Measurements from ENCODE around the gene RUNX3. TPM values are rescaled to one million over a fixed set of nuclear protein-coding genes. Genes with fewer than 3 reads are reported as not detected.

RUNX3 gene
- polyA plus RNA-seq, 1 of the 3 experiments (the other 2 are of a cell fraction) = not detected

- Histone ChIP-seq H3K4me1 (ENCODE audit: control insufficient read depth in 1 of 2, insufficient read depth in 2 of 2, low read depth in 1 of 2, low read length in 1 of 2) (peaks cover 0 to 8% of the 10 kb centered on the region in 2 experiments; a peak in 1 of 4 replicates), H3K79me2 (ENCODE audit: insufficient read depth) (no peaks in the 10 kb centered on the region), H2AFZ (ENCODE audit: low read depth) (no peak overlapping the region), H3F3A (replicated peaks; ENCODE audit: insufficient read depth) (no peaks in the 10 kb centered on the region), H3K4me2 (no peak overlapping the region), H4K20me1 (ENCODE audit: insufficient read depth) (no peaks in the 10 kb centered on the region), H3K9me2 (no peaks in the 10 kb centered on the region), H3K4me3 (ENCODE audit: low read depth in 2 of 2, low read length in 1 of 2) (peak overlapping the region in 1 of 2 experiments; percentile 32; a peak in 2 of 4 replicates), H3K9ac (no peak overlapping the region), H3K36me3 (replicated peaks in 1 of 2; ENCODE audit: control insufficient read depth in 1 of 2, insufficient read depth in 2 of 2, low read length in 1 of 2) (no peaks in the 10 kb centered on the region), H3K27me3 (ENCODE audit: insufficient read depth) (peaks cover 69% of the 10 kb centered on the region), H3K27ac (ENCODE audit: low read depth in 2 of 2, low read length in 1 of 2) (no peak overlapping the region), H3K9me3 (no peaks in the 10 kb centered on the region)
- TF ChIP-seq SMC3 (IDR thresholded peaks at IDR 0.05; ENCODE audit: low read depth, low read length) (peak; percentile 52), RAD21 (IDR thresholded peaks at IDR 0.05; ENCODE audit: low read length) (peak; percentile 69), PBX3 (IDR thresholded peaks at IDR 0.05) (no peak), JUND (IDR thresholded peaks at IDR 0.05) (no peak), CTCF (IDR thresholded peaks at IDR 0.05) (peak; percentile 53)
- DNase-seq = peak; percentile 97
- ChIA-PET CTCF (interaction anchor here (0.6 to 8.2 kb wide), 44 partner anchors 9 to 313 kb away, joined by 3 to 85 read pairs (median 4); no protein-coding TSS in a partner anchor), POLR2A (no interaction called here)
- 0% methylated on average over 1 of the region's 34 CpGs for WGBS (ENCODE audit: low lambda C conversion rate)
Observed at GRCh38 chr1:24932284-24932683, 2.2 kb upstream of the RUNX3 start.

GRCh38 chr1:24931468-24932231, 1.6 kb upstream of the RUNX3 start:
- 15% methylated on average over 41 of the region's 63 CpGs for WGBS (ENCODE audit: low lambda C conversion rate)
- Histone ChIP-seq H3K9ac (no peak overlapping the region), H3K9me2 (no peaks in the 10 kb centered on the region), H3K4me1 (ENCODE audit: control insufficient read depth in 1 of 2, insufficient read depth in 2 of 2, low read depth in 1 of 2, low read length in 1 of 2) (peaks cover 0 to 8% of the 10 kb centered on the region in 2 experiments; a peak in 1 of 4 replicates), H3K79me2 (ENCODE audit: insufficient read depth) (no peaks in the 10 kb centered on the region), H3K9me3 (no peaks in the 10 kb centered on the region), H3K36me3 (replicated peaks in 1 of 2; ENCODE audit: control insufficient read depth in 1 of 2, insufficient read depth in 2 of 2, low read length in 1 of 2) (no peaks in the 10 kb centered on the region), H3K4me2 (no peak overlapping the region), H3K4me3 (ENCODE audit: low read depth in 2 of 2, low read length in 1 of 2) (peak overlapping the region in 1 of 2 experiments; percentile 32; a peak in 2 of 4 replicates), H3K27me3 (ENCODE audit: insufficient read depth) (peaks cover 76% of the 10 kb centered on the region), H2AFZ (ENCODE audit: low read depth) (no peak overlapping the region), H4K20me1 (ENCODE audit: insufficient read depth) (no peaks in the 10 kb centered on the region), H3F3A (replicated peaks; ENCODE audit: insufficient read depth) (no peaks in the 10 kb centered on the region), H3K27ac (ENCODE audit: low read depth in 2 of 2, low read length in 1 of 2) (no peak overlapping the region)
- TF ChIP-seq POLR2AphosphoS5 (IDR thresholded peaks at IDR 0.05; ENCODE audit: low read depth, low read length) (no peak), MXI1 (IDR thresholded peaks at IDR 0.05; ENCODE audit: low read depth, low read length) (no peak), GATA2 (CRISPR knock-in tag; IDR thresholded peaks at IDR 0.05) (no peak), NFIC (IDR thresholded peaks at IDR 0.05; ENCODE audit: borderline replicate concordance) (no peak), ELF1 (IDR thresholded peaks at IDR 0.05) (no peak), USF1 (IDR thresholded peaks at IDR 0.05; ENCODE audit: borderline replicate concordance, low read depth) (no peak), MEF2A (IDR thresholded peaks at IDR 0.05; ENCODE audit: borderline replicate concordance, low read depth) (no peak)
- POLR2A ChIA-PET = no interaction called here
- no peak for DNase-seq
- CTCF ChIA-PET = interaction anchor here (0.6 to 8.2 kb wide), 32 partner anchors 9 to 288 kb away, joined by 3 to 85 read pairs (median 4); no protein-coding TSS in a partner anchor
